Measurements from ENCODE around the gene PRKCE. TPM values are rescaled to one million over a fixed set of nuclear protein-coding genes. Genes with fewer than 3 reads are reported as not detected.

PRKCE gene
- total RNA-seq, 1 experiment from 2014 or later, result 12.1 TPM

- Mint-ChIP-seq H3K4me1 (ENCODE audit: insufficient read depth, unreplicated experiment) (peaks cover 6% of the 10 kb centered on the region), H3K9me3 (ENCODE audit: unreplicated experiment) (no peaks in the 10 kb centered on the region), H3K4me3 (ENCODE audit: unreplicated experiment) (no peak overlapping the region), H3K27me3 (ENCODE audit: insufficient read depth, unreplicated experiment) (no peaks in the 10 kb centered on the region), H3K36me3 (ENCODE audit: insufficient read depth, unreplicated experiment) (peaks cover 5% of the 10 kb centered on the region), H3K27ac (ENCODE audit: low read depth, unreplicated experiment) (no peak overlapping the region)
- POLR2A ChIA-PET, result interaction anchor here (0.7 kb wide), 1 partner anchor 162 kb away, joined by 3 read pairs; no protein-coding TSS in a partner anchor
- no peak for TF ChIP-seq CTCF (IDR thresholded peaks at IDR 0.05; ENCODE audit: unreplicated experiment)
- intact Hi-C loops (cut with micrococcal nuclease), result no loop called here
- no peak for DNase-seq (ENCODE audit: unreplicated experiment)
- BruUV-seq (replicated peaks), result no TSS peak
- CTCF ChIA-PET, result interaction anchor here (0.6 to 1.5 kb wide), 2 partner anchors 14 to 1570 kb away, joined by 4 to 6 read pairs; no protein-coding TSS in a partner anchor
These were observed 113.7 kb downstream of the PRKCE start for GRCh38 chr2:45765007-45765727.

GRCh38 chr2:45765728-45766254, 114.3 kb downstream of the PRKCE start:
- ChIA-PET CTCF (interaction anchor here (1.5 kb wide), 1 partner anchor 13 kb away, joined by 6 read pairs; no protein-coding TSS in a partner anchor), POLR2A (interaction anchor here (0.7 kb wide), 1 partner anchor 162 kb away, joined by 3 read pairs; no protein-coding TSS in a partner anchor)
- no peak overlapping the region for H3K27ac Mint-ChIP-seq (ENCODE audit: low read depth, unreplicated experiment)
- H3K4me3 Mint-ChIP-seq (ENCODE audit: unreplicated experiment), result no peak overlapping the region
- intact Hi-C loops (cut with micrococcal nuclease), result no loop called here
- H3K9me3 Mint-ChIP-seq (ENCODE audit: unreplicated experiment), result no peaks in the 10 kb centered on the region
- no peak for DNase-seq (ENCODE audit: unreplicated experiment)
- no peak for TF ChIP-seq CTCF (IDR thresholded peaks at IDR 0.05; ENCODE audit: unreplicated experiment)
- no TSS peak for BruUV-seq (replicated peaks)
- H3K36me3 Mint-ChIP-seq (ENCODE audit: insufficient read depth, unreplicated experiment), result peaks cover 5% of the 10 kb centered on the region
- peaks cover 6% of the 10 kb centered on the region for H3K4me1 Mint-ChIP-seq (ENCODE audit: insufficient read depth, unreplicated experiment)
- no peaks in the 10 kb centered on the region for H3K27me3 Mint-ChIP-seq (ENCODE audit: insufficient read depth, unreplicated experiment)

DNA sequence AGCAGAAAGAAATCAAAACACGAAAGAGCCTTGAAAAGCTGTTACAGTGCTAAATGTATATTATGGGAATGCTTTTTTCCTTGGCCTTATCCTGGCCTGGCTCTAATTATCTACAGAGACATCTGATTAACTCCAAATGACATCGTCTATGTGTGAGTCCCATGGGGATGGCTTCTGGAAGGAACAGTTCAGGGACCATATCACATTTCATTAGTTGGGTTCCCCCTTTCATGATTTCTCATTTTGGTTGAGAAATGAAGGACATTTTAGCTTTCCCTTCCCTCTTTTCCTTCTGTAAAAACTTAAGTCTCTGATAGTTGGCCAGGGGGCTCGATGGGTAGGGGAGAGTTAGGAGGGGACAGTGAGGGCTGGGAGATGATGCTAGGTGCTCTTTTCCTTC, 116.7 kb downstream of the PRKCE start:
- TF ChIP-seq CTCF (IDR thresholded peaks at IDR 0.05; ENCODE audit: unreplicated experiment), result no peak
- DNase-seq (ENCODE audit: unreplicated experiment), result no peak
- H3K27me3 Mint-ChIP-seq (ENCODE audit: insufficient read depth, unreplicated experiment), result no peaks in the 10 kb centered on the region
- H3K27ac Mint-ChIP-seq (ENCODE audit: low read depth, unreplicated experiment), result no peak overlapping the region
- no peak overlapping the region for H3K4me3 Mint-ChIP-seq (ENCODE audit: unreplicated experiment)
- no peaks in the 10 kb centered on the region for H3K9me3 Mint-ChIP-seq (ENCODE audit: unreplicated experiment)
- no TSS peak for BruUV-seq (replicated peaks)
- intact Hi-C loops (cut with micrococcal nuclease), result no loop called here
- ChIA-PET CTCF (interaction anchor here (1.2 kb wide), 1 partner anchor 9 kb away, joined by 3 read pairs; no protein-coding TSS in a partner anchor), POLR2A (no interaction called here)
- peaks cover 6% of the 10 kb centered on the region for H3K4me1 Mint-ChIP-seq (ENCODE audit: insufficient read depth, unreplicated experiment)
- H3K36me3 Mint-ChIP-seq (ENCODE audit: insufficient read depth, unreplicated experiment), result peaks cover 5% of the 10 kb centered on the region

GRCh38 chr2:45769056-45769455, 117.6 kb downstream of the PRKCE start:
- peaks cover 5% of the 10 kb centered on the region for H3K36me3 Mint-ChIP-seq (ENCODE audit: insufficient read depth, unreplicated experiment)
- H3K9me3 Mint-ChIP-seq (ENCODE audit: unreplicated experiment), result no peaks in the 10 kb centered on the region
- no peak for TF ChIP-seq CTCF (IDR thresholded peaks at IDR 0.05; ENCODE audit: unreplicated experiment)
- CTCF ChIA-PET, result no interaction called here
- POLR2A ChIA-PET, result no interaction called here
- intact Hi-C loops (cut with micrococcal nuclease), result no loop called here
- no peak overlapping the region for H3K4me3 Mint-ChIP-seq (ENCODE audit: unreplicated experiment)
- peaks cover 6% of the 10 kb centered on the region for H3K4me1 Mint-ChIP-seq (ENCODE audit: insufficient read depth, unreplicated experiment)
- DNase-seq (ENCODE audit: unreplicated experiment), result no peak
- H3K27me3 Mint-ChIP-seq (ENCODE audit: insufficient read depth, unreplicated experiment), result no peaks in the 10 kb centered on the region
- H3K27ac Mint-ChIP-seq (ENCODE audit: low read depth, unreplicated experiment), result no peak overlapping the region
- no TSS peak for BruUV-seq (replicated peaks)

All from MCF 10A (cell line).